CD4-positive, alpha-beta T cell treated with Interleukin-10 for 1 hour (primary cell): ENCODE results near the gene GATA1.

Experiments used
- DNase-seq: peaks from one replicate; pipeline ENCODE4 v3.0.0-alpha.2; 2020

GATA1 gene

DNA sequence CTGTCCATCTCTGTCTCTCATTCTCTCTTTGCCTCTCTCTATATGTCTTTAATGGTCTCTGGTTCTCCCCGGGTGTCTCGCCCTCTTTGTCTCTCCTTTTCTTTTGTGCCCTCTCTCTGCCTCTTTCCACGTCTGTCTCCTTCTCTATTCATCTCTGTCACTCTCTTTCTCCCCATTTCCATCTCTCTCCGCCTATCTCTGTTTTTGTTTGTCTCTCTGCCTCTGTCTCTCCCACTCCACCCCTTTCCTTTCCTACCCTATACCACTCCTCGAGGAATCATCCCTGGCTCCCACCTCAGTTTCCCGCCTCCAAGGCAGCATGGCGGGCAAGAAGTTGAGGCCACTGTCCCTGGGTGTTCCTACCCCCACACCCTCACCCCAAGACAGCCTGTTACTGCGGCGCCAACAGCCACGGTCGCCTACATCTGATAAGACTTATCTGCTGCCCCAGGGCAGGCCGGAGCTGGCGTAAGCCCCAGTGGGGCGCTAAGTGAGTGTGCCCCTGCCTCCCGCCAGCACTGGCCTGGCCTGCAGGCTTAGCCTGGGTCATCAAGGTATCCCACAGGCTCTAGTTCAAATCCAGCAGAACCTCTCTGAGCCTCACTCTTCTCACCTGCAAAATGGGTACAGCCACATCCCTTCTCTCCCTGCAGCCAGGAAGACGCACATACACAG lies 713 bp upstream of the GATA1 start:
- no peak for DNase-seq

- no peak for DNase-seq
Measured at GRCh38 chrX:48786825-48787504, 575 bp downstream of the GATA1 start.

DNA sequence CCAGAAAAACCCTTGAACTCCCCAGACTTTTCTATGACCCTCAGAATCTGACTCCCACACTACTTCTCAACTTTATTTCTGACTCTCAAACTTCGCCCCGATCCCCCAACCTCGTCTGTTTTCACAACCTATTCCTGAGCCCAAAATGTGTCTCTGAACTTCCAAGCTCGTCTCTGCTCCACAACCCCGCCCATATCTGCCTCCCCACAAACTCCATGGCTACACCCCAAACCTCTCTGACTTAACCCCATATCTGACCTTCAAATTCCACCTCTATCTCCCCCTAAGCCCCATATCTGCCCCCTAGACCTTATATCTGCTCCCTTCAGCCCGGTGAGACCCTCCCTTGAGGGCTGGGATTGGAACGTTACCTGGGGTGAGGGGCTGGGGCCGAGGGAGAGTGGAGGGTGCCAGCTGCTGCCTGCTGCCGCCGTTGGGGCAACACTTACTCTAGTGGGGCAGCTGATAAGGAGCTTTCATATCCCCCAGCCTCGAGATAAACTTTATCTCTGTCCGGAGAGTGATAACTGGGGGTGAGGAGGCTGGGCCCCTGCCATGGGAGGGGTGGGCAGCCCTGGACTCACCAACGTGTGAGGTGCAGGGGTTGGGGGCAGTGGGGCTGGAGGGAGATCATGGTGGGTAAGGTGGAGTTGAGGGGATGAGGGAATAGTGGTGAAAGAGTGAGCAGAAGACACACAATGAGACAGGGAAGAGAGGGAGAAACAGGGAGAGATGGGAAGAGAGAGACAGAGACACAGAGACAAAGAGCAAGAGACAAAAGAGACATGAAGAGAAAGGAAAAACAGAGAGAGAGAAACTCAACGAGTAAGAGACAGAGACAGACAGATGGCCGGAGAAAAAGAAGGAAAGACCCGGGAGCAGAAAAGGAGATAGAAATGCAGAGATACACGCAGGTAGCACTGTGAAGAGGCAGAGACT lies 1.4 kb downstream of the GATA1 start:
- DNase-seq: no peak

- DNase-seq: peak; percentile 0
Measured at GRCh38 chrX:48789366-48790220, 3.2 kb downstream of the GATA1 start.

DNA sequence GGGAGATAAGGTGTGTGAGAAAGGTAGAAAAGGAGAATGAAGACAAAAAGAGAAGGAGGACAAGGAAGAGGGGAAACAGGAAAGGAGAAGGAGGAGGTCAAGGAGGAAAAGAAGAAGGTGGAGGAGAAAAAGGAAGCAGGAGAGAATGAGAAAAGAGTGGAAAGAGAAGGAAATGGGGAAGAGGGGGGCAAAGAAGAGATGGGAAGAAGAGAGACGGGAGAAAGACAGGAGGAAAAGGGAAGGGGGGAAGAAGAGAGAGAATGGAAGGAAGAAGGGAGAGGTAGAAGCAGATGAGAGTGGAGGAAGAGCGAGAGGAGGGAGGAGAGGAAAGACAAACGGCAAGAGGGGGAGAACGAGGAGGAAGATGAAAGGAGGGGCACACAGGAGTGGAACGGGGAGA lies 4.1 kb downstream of the GATA1 start:
- no peak for DNase-seq

GRCh38 chrX:48791063-48791820 lies 4.9 kb downstream of the GATA1 start:
- DNase-seq: no peak

DNA sequence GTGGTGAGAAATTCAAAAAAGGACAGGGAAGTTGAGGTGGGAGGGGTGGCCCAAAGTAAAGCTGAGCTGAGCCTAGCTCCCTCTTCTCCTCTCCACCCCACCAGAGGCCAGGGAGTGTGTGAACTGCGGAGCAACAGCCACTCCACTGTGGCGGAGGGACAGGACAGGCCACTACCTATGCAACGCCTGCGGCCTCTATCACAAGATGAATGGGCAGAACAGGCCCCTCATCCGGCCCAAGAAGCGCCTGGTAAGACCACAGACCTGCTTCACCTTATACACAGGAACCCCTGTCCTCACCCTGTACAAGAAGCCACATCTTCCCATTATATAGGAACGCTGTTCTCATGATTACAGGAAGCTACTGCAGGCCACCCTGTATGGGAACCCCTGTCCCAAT lies 5.8 kb downstream of the GATA1 start:
- no peak for DNase-seq

DNA sequence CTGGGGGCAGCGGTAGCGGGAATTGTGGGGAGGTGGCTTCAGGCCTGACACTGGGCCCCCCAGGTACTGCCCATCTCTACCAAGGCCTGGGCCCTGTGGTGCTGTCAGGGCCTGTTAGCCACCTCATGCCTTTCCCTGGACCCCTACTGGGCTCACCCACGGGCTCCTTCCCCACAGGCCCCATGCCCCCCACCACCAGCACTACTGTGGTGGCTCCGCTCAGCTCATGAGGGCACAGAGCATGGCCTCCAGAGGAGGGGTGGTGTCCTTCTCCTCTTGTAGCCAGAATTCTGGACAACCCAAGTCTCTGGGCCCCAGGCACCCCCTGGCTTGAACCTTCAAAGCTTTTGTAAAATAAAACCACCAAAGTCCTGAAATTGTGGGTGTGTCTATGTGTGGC lies 7.5 kb downstream of the GATA1 start:
- DNase-seq: no peak

GRCh38 chrX:48794340-48794910 lies 8.0 kb downstream of the GATA1 start:
- DNase-seq: no peak

- no peak for DNase-seq
Measured at GRCh38 chrX:48794911-48795515, 8.6 kb downstream of the GATA1 start.

DNA sequence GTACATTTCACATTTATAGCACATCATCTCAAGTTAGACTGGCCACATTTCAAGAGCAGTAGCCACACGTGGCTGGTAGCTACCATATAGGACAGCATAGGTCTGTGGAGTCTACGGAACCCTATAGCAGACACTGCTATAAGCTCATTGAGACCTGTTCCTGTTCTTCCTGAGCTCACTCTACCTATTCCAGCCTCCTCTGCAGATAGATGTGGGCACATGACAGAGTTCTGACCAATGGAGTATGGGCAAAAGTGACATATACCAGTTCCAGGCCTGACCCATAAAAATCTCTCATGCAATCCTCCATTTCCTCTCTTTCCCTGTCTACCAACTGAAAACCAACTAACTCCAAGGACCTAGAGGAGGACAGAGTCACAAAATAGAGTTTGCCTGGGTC lies 11.9 kb downstream of the GATA1 start:
- no peak for DNase-seq

GRCh38 chrX:48800574-48801279 lies 14.3 kb downstream of the GATA1 start:
- DNase-seq: no peak

DNA sequence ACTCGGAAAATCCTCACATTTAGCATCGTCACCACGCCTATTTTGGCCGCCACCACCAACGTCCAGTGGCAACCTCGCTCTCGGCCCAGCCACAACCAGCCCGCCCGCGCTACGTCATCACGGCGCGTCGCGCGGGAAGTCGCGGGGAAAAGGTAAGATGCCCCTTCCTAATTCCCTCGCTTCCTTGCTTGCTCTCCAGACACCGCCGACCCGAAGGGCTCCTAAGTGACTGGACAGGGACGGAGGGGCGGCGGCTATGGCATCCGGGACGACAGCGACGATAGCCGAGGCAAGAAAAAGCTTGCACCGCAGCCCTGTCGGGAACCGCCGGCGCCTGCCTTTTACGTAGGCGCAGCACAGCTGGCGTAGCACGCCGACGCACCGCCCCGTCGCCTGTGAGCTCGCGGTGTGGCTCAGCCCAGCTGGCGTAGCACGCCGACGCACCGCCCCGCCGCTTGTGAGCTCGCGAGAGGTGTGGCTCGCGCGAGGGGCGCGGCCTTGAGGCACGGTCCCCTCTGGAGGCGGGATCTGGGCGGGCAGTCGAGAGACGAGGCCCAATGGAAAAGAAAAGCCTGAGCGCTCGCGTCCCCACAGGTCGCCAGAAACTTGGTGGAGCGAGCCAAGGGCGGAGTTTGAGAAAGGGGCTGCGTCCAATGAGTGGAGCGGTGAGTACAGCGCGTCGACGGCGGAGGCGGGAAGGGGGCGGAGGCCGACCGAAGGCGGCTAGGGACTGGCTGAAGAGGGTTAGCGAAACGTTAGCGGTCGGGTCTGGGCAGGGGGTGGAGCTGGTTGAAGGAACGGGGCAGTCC lies 15.1 kb downstream of the GATA1 start, which contains the start of gene HDAC6:
Gene HDAC6 (plus strand): TSS at position 788 of the 809 bp plus-strand sequence. CDS start 626 bp downstream, outside the sequence.
- DNase-seq: peak; percentile 98

DNA sequence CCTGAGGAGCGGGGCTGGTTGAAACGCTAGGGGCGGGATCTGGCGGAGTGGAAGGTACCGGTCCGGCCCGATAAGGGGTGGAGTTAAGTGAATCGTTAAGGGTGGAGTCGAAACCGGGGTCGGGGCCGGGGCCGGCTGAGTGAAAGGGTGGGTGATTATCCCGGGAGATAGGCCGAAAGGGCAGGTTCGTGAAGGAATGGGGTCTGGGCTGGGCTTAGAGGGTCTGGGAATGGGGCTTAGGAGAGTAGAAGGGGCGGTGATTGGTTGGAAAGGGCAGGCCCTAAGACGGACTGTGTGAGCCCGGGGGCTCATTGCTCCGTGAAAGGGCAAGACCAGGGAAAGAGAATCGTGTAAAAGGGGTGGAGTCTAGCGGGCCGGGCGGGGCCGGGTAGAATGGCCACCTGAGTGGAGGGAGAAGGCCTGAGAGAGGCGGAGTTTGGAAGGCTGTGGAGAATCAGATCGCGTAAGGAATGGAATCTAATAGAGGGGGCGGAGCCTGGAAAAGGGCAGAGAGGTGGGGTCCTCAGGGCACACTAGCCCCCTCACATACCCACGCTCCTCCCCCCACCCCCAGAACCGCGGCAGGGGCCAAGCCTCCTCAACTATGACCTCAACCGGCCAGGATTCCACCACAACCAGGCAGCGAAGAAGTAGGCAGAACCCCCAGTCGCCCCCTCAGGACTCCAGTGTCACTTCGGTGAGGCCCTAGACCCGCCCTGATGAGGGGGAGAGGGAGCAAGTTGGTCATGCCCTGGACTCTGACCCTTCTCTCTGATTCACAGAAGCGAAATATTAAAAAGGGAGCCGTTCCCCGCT lies 15.9 kb downstream of the GATA1 start:
- peak; percentile 72 for DNase-seq

DNA sequence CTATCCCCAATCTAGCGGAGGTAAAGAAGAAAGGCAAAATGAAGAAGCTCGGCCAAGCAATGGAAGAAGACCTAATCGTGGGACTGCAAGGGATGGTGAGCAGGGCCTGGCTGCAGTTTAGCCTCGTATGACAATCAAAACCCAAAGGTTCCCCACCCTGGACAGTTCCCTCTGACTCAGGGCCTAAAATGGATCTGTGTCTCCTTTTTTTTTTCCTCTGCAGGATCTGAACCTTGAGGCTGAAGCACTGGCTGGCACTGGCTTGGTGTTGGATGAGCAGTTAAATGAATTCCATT lies 16.5 kb downstream of the GATA1 start:
- DNase-seq: no peak

- no peak for DNase-seq
Measured at GRCh38 chrX:48806081-48806480, 19.7 kb downstream of the GATA1 start.

DNA sequence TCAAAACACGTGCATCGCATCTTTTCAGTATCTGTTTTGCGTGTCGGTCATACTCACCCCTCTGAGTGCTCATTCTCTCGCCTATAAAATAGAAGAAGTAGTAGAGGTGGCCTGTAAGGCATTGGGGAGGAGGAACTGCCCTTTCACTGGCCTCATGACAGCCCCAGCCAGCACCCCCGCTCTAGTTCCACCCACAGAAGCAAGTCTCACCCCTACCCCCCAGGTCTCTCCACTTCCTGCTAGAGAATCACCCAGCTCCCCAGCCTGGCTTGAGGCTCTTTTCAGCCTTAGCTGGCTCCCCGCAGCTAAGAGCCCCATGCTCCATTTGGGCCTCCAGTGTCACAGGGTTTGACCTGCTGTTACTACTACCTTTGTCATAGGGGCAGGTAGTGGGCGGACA lies 27.3 kb downstream of the GATA1 start:
- no peak for DNase-seq

DNA sequence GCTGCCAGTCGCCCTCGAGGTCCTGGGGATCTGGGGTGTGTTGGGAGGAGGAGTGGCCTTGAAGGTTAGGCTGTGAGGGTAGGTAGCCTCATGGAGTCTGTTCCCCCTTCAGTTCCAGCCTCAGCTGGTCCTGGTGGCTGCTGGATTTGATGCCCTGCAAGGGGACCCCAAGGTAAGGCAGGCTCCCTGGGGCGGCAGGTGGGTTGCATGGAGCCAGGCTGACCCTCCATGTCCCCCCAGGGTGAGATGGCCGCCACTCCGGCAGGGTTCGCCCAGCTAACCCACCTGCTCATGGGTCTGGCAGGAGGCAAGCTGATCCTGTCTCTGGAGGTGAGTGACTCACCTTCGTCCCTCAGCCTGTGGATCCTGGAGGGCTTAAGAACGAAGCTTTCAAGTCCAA lies 28.3 kb downstream of the GATA1 start:
- no peak for DNase-seq

DNA sequence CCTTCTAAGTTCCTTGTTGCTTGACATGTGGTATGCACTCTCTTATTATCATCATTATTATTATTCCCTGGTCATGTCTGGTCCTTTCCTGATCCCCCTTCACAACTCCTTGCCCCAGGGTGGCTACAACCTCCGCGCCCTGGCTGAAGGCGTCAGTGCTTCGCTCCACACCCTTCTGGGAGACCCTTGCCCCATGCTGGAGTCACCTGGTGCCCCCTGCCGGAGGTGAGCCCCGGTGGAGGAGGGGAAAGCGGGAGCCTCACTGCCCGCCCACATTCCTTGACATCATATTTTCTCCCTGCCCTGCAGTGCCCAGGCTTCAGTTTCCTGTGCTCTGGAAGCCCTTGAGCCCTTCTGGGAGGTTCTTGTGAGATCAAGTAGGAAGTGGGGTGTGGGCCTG lies 28.9 kb downstream of the GATA1 start:
- no peak for DNase-seq
